ENCODE measurements around the gene PGBD5. TPM values are rescaled to one million over a fixed set of nuclear protein-coding genes. Genes with fewer than 3 reads are reported as not detected.
A peak's percentile ranks its signal among the peaks of the same experiment; 100 is the strongest.

PGBD5 gene
- polyA plus RNA-seq, 1 of the 3 experiments (the other 2 are of a cell fraction), result 0.15 TPM

- Histone ChIP-seq H3K4me2 (no peak overlapping the region), H3K36me3 (replicated peaks in 1 of 2; ENCODE audit: control insufficient read depth in 1 of 2, insufficient read depth in 2 of 2, low read length in 1 of 2) (no peaks in the 10 kb centered on the region), H3K79me2 (ENCODE audit: insufficient read depth) (no peaks in the 10 kb centered on the region), H3K9me2 (no peaks in the 10 kb centered on the region), H3F3A (replicated peaks; ENCODE audit: insufficient read depth) (no peaks in the 10 kb centered on the region), H4K20me1 (ENCODE audit: insufficient read depth) (no peaks in the 10 kb centered on the region), H3K27me3 (ENCODE audit: insufficient read depth) (no peaks in the 10 kb centered on the region), H3K9me3 (no peaks in the 10 kb centered on the region), H2AFZ (ENCODE audit: low read depth) (no peak overlapping the region), H3K4me3 (ENCODE audit: low read depth in 2 of 2, low read length in 1 of 2) (no peak overlapping the region), H3K27ac (ENCODE audit: low read depth in 2 of 2, low read length in 1 of 2) (0 out of 4 replicates have a peak overlapping the region, but pooled peaks of 1 of the 2 experiments have one; percentile 8), H3K4me1 (ENCODE audit: control insufficient read depth in 1 of 2, insufficient read depth in 2 of 2, low read depth in 1 of 2, low read length in 1 of 2) (peaks cover 0 to 32% of the 10 kb centered on the region in 2 experiments; a peak in 2 of 4 replicates), H3K9ac (no peak overlapping the region)
- no peak for DNase-seq
- ChIA-PET CTCF (interaction anchor here (1.0 kb wide), 1 partner anchor 14 kb away, joined by 3 read pairs; no protein-coding TSS in a partner anchor), POLR2A (no interaction called here)
- TF ChIP-seq ELF1 (IDR thresholded peaks at IDR 0.05) (no peak), YY1 (IDR thresholded peaks at IDR 0.05; ENCODE audit: low read depth) (no peak), RFX5 (IDR thresholded peaks at IDR 0.05; ENCODE audit: low read length) (no peak), ZBTB33 (IDR thresholded peaks at IDR 0.05; ENCODE audit: borderline replicate concordance, low read depth) (no peak), MXI1 (IDR thresholded peaks at IDR 0.05; ENCODE audit: low read depth, low read length) (no peak), RAD21 (IDR thresholded peaks at IDR 0.05; ENCODE audit: low read length) (no peak), NFIC (IDR thresholded peaks at IDR 0.05; ENCODE audit: borderline replicate concordance) (no peak), EP300 (IDR thresholded peaks at IDR 0.05; ENCODE audit: borderline replicate concordance in 1 of 2, low read depth in 1 of 2, low read length in 1 of 2) (no peak), MEF2A (IDR thresholded peaks at IDR 0.05; ENCODE audit: borderline replicate concordance, low read depth) (no peak), FOSL2 (IDR thresholded peaks at IDR 0.05; ENCODE audit: borderline replicate concordance, low read depth) (no peak), SMC3 (IDR thresholded peaks at IDR 0.05; ENCODE audit: low read depth, low read length) (no peak), TCF12 (IDR thresholded peaks at IDR 0.05) (no peak)
- TF ChIP-seq, protein P1, sequence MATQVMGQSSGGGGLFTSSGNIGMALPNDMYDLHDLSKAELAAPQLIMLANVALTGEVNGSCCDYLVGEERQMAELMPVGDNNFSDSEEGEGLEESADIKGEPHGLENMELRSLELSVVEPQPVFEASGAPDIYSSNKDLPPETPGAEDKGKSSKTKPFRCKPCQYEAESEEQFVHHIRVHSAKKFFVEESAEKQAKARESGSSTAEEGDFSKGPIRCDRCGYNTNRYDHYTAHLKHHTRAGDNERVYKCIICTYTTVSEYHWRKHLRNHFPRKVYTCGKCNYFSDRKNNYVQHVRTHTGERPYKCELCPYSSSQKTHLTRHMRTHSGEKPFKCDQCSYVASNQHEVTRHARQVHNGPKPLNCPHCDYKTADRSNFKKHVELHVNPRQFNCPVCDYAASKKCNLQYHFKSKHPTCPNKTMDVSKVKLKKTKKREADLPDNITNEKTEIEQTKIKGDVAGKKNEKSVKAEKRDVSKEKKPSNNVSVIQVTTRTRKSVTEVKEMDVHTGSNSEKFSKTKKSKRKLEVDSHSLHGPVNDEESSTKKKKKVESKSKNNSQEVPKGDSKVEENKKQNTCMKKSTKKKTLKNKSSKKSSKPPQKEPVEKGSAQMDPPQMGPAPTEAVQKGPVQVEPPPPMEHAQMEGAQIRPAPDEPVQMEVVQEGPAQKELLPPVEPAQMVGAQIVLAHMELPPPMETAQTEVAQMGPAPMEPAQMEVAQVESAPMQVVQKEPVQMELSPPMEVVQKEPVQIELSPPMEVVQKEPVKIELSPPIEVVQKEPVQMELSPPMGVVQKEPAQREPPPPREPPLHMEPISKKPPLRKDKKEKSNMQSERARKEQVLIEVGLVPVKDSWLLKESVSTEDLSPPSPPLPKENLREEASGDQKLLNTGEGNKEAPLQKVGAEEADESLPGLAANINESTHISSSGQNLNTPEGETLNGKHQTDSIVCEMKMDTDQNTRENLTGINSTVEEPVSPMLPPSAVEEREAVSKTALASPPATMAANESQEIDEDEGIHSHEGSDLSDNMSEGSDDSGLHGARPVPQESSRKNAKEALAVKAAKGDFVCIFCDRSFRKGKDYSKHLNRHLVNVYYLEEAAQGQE (IDR thresholded peaks at IDR 0.05; ENCODE audit: low read depth, low read length), result no peak
- TF ChIP-seq, protein P2, sequence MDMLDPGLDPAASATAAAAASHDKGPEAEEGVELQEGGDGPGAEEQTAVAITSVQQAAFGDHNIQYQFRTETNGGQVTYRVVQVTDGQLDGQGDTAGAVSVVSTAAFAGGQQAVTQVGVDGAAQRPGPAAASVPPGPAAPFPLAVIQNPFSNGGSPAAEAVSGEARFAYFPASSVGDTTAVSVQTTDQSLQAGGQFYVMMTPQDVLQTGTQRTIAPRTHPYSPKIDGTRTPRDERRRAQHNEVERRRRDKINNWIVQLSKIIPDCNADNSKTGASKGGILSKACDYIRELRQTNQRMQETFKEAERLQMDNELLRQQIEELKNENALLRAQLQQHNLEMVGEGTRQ (IDR thresholded peaks at IDR 0.05; ENCODE audit: borderline replicate concordance, low read depth, low read length), result no peak
- 51% methylated on average over 4 of the region's 4 CpGs for WGBS (ENCODE audit: low lambda C conversion rate)
These were observed 12.0 kb downstream of the PGBD5 start for GRCh38 chr1:230414102-230414501.

All from SK-N-SH (cell line).